ENCODE results near the gene AMPH. TPM values are rescaled to one million over a fixed set of nuclear protein-coding genes. Genes with fewer than 3 reads are reported as not detected.

The AMPH gene
- total and polyA plus RNA-seq, 2 donors (not counting 1 experiment from before 2014, with no cell fraction given) = 2.4 to 3.6 TPM

DNA sequence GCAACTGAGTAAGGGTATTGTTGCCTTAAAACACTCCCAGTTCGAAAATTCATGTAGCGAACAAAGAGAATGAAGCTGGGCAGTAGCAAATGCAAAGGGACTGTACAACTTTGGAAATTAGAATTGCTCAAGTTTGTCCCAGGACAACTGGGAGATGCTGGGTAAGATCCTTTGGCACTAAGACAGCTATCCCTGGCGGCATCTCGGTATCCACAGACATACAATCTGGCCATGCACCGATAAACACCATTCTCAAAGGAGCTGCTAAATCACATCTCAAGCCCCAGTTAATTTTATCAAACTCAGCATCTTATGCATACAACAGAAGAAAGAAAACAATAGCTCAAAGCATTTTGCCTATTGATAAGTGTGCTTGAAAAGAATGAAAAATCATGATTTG is 177.3 kb downstream of the AMPH start:
- H2AFZ ChIP-seq (ENCODE audit: low read length) = no peak overlapping the region
- H3K4me3 ChIP-seq (replicated peaks in 1 of 4; ENCODE audit: control extremely low read depth in 1 of 4, insufficient read depth in 1 of 4, low read depth in 3 of 4, low read length in 4 of 4) = no peak overlapping the region
- no peaks in the 10 kb centered on the region for H3K36me3 ChIP-seq (ENCODE audit: control insufficient read depth, insufficient read depth, low read length)
- TF ChIP-seq, protein P1, sequence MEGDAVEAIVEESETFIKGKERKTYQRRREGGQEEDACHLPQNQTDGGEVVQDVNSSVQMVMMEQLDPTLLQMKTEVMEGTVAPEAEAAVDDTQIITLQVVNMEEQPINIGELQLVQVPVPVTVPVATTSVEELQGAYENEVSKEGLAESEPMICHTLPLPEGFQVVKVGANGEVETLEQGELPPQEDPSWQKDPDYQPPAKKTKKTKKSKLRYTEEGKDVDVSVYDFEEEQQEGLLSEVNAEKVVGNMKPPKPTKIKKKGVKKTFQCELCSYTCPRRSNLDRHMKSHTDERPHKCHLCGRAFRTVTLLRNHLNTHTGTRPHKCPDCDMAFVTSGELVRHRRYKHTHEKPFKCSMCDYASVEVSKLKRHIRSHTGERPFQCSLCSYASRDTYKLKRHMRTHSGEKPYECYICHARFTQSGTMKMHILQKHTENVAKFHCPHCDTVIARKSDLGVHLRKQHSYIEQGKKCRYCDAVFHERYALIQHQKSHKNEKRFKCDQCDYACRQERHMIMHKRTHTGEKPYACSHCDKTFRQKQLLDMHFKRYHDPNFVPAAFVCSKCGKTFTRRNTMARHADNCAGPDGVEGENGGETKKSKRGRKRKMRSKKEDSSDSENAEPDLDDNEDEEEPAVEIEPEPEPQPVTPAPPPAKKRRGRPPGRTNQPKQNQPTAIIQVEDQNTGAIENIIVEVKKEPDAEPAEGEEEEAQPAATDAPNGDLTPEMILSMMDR (conservative IDR thresholded peaks at IDR 0.05 in 1 of 2, IDR thresholded peaks at IDR 0.05 in 1 of 2; ENCODE audit: low read depth in 1 of 2, low read length in 2 of 2) = no peak
- TF ChIP-seq EZH2 (IDR thresholded peaks at IDR 0.05; ENCODE audit: low read length, missing control alignments) = no peak
- H3K27ac ChIP-seq (ENCODE audit: insufficient read depth, low read length) = no peak overlapping the region
- no peaks in the 10 kb centered on the region for H3K79me2 ChIP-seq (ENCODE audit: control insufficient read depth, insufficient read depth, low read length)
- no peak overlapping the region for H3K4me2 ChIP-seq (ENCODE audit: extremely low read depth, insufficient read depth, low read length)
- H3K9ac ChIP-seq (ENCODE audit: insufficient read depth, low read length) = no peak overlapping the region
- no peaks in the 10 kb centered on the region for H3K9me3 ChIP-seq (ENCODE audit: control insufficient read depth, insufficient read depth, low read depth, low read length)
- peaks cover 2% of the 10 kb centered on the region for H3K4me1 ChIP-seq (ENCODE audit: control insufficient read depth, extremely low read depth, insufficient read depth, low read length)
- no peak for DNase-seq (ENCODE audit: low read depth in 2 of 2)
- no peaks in the 10 kb centered on the region for H4K20me1 ChIP-seq (ENCODE audit: control insufficient read depth, extremely low read depth, insufficient read depth, low read length)
- no peaks in the 10 kb centered on the region for H3K27me3 ChIP-seq (ENCODE audit: control insufficient read depth, insufficient read depth, low read length)

DNA sequence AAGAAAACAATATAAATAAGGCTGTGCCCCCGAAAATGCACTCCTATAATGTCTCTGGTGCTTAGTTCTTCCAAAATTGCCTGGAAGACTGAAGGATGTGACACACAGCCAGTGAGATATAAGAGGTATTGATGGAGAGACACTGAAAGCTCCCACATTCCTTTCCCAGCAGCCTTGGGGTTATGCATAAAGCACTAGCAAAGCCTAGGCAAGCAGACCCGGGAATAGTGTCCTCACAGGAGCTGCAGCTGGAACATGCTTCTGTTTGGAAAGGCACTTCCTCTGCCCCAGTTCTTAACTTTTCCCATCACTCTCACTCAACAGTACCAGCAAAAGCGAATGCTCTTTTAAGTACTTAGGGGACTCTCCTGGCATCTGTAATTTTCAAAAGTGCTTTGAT is 178.0 kb downstream of the AMPH start:
- Histone ChIP-seq H2AFZ (ENCODE audit: low read length) (no peak overlapping the region), H4K20me1 (ENCODE audit: control insufficient read depth, extremely low read depth, insufficient read depth, low read length) (no peaks in the 10 kb centered on the region), H3K4me3 (replicated peaks in 1 of 4; ENCODE audit: control extremely low read depth in 1 of 4, insufficient read depth in 1 of 4, low read depth in 3 of 4, low read length in 4 of 4) (no peak overlapping the region), H3K27ac (ENCODE audit: insufficient read depth, low read length) (no peak overlapping the region), H3K9me3 (ENCODE audit: control insufficient read depth, insufficient read depth, low read depth, low read length) (no peaks in the 10 kb centered on the region), H3K79me2 (ENCODE audit: control insufficient read depth, insufficient read depth, low read length) (no peaks in the 10 kb centered on the region), H3K9ac (ENCODE audit: insufficient read depth, low read length) (no peak overlapping the region), H3K27me3 (ENCODE audit: control insufficient read depth, insufficient read depth, low read length) (no peaks in the 10 kb centered on the region), H3K4me2 (ENCODE audit: extremely low read depth, insufficient read depth, low read length) (no peak overlapping the region), H3K4me1 (ENCODE audit: control insufficient read depth, extremely low read depth, insufficient read depth, low read length) (peaks cover 2% of the 10 kb centered on the region), H3K36me3 (ENCODE audit: control insufficient read depth, insufficient read depth, low read length) (no peaks in the 10 kb centered on the region)
- TF ChIP-seq, protein P1 (conservative IDR thresholded peaks at IDR 0.05 in 1 of 2, IDR thresholded peaks at IDR 0.05 in 1 of 2; ENCODE audit: low read depth in 1 of 2, low read length in 2 of 2) = no peak
- no peak for TF ChIP-seq EZH2 (IDR thresholded peaks at IDR 0.05; ENCODE audit: low read length, missing control alignments)
- no peak for DNase-seq (ENCODE audit: low read depth in 2 of 2)

DNA sequence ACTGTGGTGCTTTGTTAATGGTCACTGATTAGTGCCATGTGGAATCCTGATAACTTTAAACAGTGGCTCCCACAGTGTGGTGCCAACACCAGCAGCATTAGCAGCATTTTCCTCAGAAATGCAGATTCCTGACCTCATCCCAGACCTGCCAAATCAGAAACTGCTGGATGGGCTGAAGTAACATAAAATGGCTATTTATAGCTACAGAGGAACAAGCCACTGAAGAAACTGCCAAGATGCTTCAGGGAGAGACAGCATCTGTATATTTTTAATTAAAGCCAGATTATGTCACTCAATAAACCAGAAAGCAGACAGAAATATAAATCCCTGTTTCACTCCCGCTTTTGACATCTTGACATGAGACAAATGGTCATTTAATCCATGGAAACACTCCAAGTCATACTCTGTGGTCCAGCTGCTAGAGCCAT is 178.5 kb downstream of the AMPH start:
- H4K20me1 ChIP-seq (ENCODE audit: control insufficient read depth, extremely low read depth, insufficient read depth, low read length) = no peaks in the 10 kb centered on the region
- H2AFZ ChIP-seq (ENCODE audit: low read length) = no peak overlapping the region
- H3K4me3 ChIP-seq (replicated peaks in 1 of 4; ENCODE audit: control extremely low read depth in 1 of 4, insufficient read depth in 1 of 4, low read depth in 3 of 4, low read length in 4 of 4) = no peak overlapping the region
- no peaks in the 10 kb centered on the region for H3K9me3 ChIP-seq (ENCODE audit: control insufficient read depth, insufficient read depth, low read depth, low read length)
- H3K36me3 ChIP-seq (ENCODE audit: control insufficient read depth, insufficient read depth, low read length) = no peaks in the 10 kb centered on the region
- no peak overlapping the region for H3K9ac ChIP-seq (ENCODE audit: insufficient read depth, low read length)
- H3K4me1 ChIP-seq (ENCODE audit: control insufficient read depth, extremely low read depth, insufficient read depth, low read length) = peaks cover 2% of the 10 kb centered on the region
- TF ChIP-seq, protein P1 (conservative IDR thresholded peaks at IDR 0.05 in 1 of 2, IDR thresholded peaks at IDR 0.05 in 1 of 2; ENCODE audit: low read depth in 1 of 2, low read length in 2 of 2) = no peak
- no peak for TF ChIP-seq EZH2 (IDR thresholded peaks at IDR 0.05; ENCODE audit: low read length, missing control alignments)
- H3K27ac ChIP-seq (ENCODE audit: insufficient read depth, low read length) = no peak overlapping the region
- no peak overlapping the region for H3K4me2 ChIP-seq (ENCODE audit: extremely low read depth, insufficient read depth, low read length)
- no peaks in the 10 kb centered on the region for H3K27me3 ChIP-seq (ENCODE audit: control insufficient read depth, insufficient read depth, low read length)
- DNase-seq (ENCODE audit: low read depth in 2 of 2) = peak; percentile 9 to 37
- H3K79me2 ChIP-seq (ENCODE audit: control insufficient read depth, insufficient read depth, low read length) = no peaks in the 10 kb centered on the region
